22Rv1 (cell line): Measurements from ENCODE around the gene CELF4.

Experiments
- H3K27ac ChIP-seq: fragments of 450-650 bp; 2 replicates; pipeline ENCODE4 v1.5.1; 2017
- CTCF ChIP-seq: fragments of 450-650 bp; IDR thresholded peaks from 2 replicates; pipeline ENCODE4 v1.5.1; 2017; ENCODE audit warnings: mild to moderate bottlenecking
- ZFX ChIP-seq: fragments of 450-650 bp; IDR thresholded peaks from 2 replicates; pipeline ENCODE4 v1.6.1; 2017; ENCODE audit warnings: antibody characterized with exemption, borderline replicate concordance

Gene CELF4

GRCh38 chr18:37242091-37242490 is 323.5 kb downstream of the CELF4 start:
- TF ChIP-seq ZFX (no peak), CTCF (no peak)
- no peak overlapping the region for H3K27ac ChIP-seq

GRCh38 chr18:37238282-37239108 is 327.1 kb downstream of the CELF4 start:
- TF ChIP-seq CTCF (no peak), ZFX (no peak)
- H3K27ac ChIP-seq = no peak overlapping the region

- H3K27ac ChIP-seq = no peak overlapping the region
Observed at GRCh38 chr18:37235583-37235982, 330.0 kb downstream of the CELF4 start.

DNA sequence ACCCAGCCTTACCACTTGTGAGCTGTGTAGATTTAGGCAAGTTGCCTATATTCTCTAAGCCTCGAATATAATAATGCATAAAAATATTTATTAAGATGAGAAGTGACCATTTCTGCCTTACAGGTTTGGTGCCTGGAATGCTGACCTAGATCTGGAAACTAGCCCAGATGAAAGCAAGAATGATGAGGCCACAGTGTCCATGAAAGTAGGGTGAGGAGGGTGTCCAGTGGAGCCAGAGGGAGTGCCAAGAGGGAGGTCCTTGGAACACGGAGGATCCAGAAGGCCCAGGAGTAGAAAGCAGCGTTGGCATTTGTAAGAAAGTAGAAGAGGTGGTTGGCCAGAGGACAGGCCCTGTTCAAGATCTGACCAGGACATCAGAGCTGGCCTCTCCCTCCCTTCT is 334.3 kb downstream of the CELF4 start:
- H3K27ac ChIP-seq = no peak overlapping the region
- TF ChIP-seq ZFX (no peak), CTCF (no peak)

More at GRCh38 chr18:37235583-37235982, 330.0 kb downstream of the CELF4 start:
- TF ChIP-seq ZFX = no peak
- no peak for TF ChIP-seq CTCF

GRCh38 chr18:37230768-37231167 is 334.8 kb downstream of the CELF4 start:
- TF ChIP-seq CTCF (no peak), ZFX (no peak)
- no peak overlapping the region for H3K27ac ChIP-seq

- H3K27ac ChIP-seq = no peak overlapping the region
- TF ChIP-seq ZFX = no peak
- no peak for TF ChIP-seq CTCF
Observed at GRCh38 chr18:37225279-37225678, 340.3 kb downstream of the CELF4 start.

GRCh38 chr18:37222999-37223378 is 342.6 kb downstream of the CELF4 start:
- H3K27ac ChIP-seq = no peak overlapping the region
- TF ChIP-seq ZFX (no peak), CTCF (no peak)
